Parathyroid adenoma (tissue), 2 donors: Measurements from ENCODE around the gene RALGAPA1.

ENCODE experiments used
- H2AFZ ChIP-seq: fragments of 300-600 bp; sonication (generic); one replicate; pipeline ENCODE4 v1.7.0; 2017; ENCODE audit warnings: antibody characterized with exemption, mild to moderate bottlenecking
- H3K27ac ChIP-seq: fragments of 300-600 bp; sonication (generic); one replicate; pipeline ENCODE4 v1.7.0; 2017
- H3K27me3 ChIP-seq: fragments of 300-600 bp; sonication (generic); one replicate; pipeline ENCODE4 v1.7.0; 2017; ENCODE audit warnings: low read length; ENCODE audit not compliant: control insufficient read depth, insufficient read depth
- H3K36me3 ChIP-seq: fragments of 300-600 bp; sonication (generic); one replicate; pipeline ENCODE4 v1.7.0; 2017; ENCODE audit warnings: low read length; ENCODE audit not compliant: control insufficient read depth, insufficient read depth
- H3K4me1 ChIP-seq: fragments of 300-600 bp; sonication (generic); one replicate; pipeline ENCODE4 v1.7.0; 2017; ENCODE audit warnings: control low read depth
- H3K4me2 ChIP-seq: fragments of 300-600 bp; sonication (generic); one replicate; pipeline ENCODE4 v1.7.0; 2017; ENCODE audit warnings: low read length
- H3K4me3 ChIP-seq: fragments of 300-600 bp; sonication (generic); one replicate; pipeline ENCODE4 v1.7.0; 2017; ENCODE audit warnings: low read depth, low read length
- H3K79me2 ChIP-seq: fragments of 300-600 bp; sonication (generic); one replicate; pipeline ENCODE4 v1.7.0; 2017; ENCODE audit warnings: control low read depth
- H3K9ac ChIP-seq: fragments of 300-600 bp; sonication (generic); one replicate; pipeline ENCODE4 v1.7.0; 2017; ENCODE audit warnings: mild to moderate bottlenecking
- H3K9me3 ChIP-seq: fragments of 300-600 bp; sonication (generic); one replicate; pipeline ENCODE4 v1.7.0; 2017; ENCODE audit warnings: low read length; ENCODE audit not compliant: control insufficient read depth
- CTCF ChIP-seq: fragments of 300-600 bp; sonication (generic); IDR thresholded peaks from one replicate; pipeline ENCODE4 v1.7.0; 2017; ENCODE audit warnings: antibody characterized with exemption, mild to moderate bottlenecking
- donor health status: primary hyperparathyroidism.

Gene RALGAPA1

GRCh38 chr14:35553808-35554207 lies 255.3 kb downstream of the RALGAPA1 start:
- Histone ChIP-seq H3K79me2 (no peaks in the 10 kb centered on the region), H3K9ac (no peak overlapping the region), H3K9me3 (no peaks in the 10 kb centered on the region), H3K4me3 (no peak overlapping the region), H3K27ac (no peak overlapping the region), H3K4me1 (no peaks in the 10 kb centered on the region), H3K27me3 (no peaks in the 10 kb centered on the region), H2AFZ (no peak overlapping the region), H3K36me3 (no peaks in the 10 kb centered on the region), H3K4me2 (no peak overlapping the region)
- no peak for TF ChIP-seq CTCF

- no peak for TF ChIP-seq CTCF
- Histone ChIP-seq H2AFZ (no peak overlapping the region), H3K9ac (no peak overlapping the region), H3K4me1 (no peaks in the 10 kb centered on the region), H3K27ac (no peak overlapping the region), H3K27me3 (no peaks in the 10 kb centered on the region), H3K4me2 (no peak overlapping the region), H3K79me2 (no peaks in the 10 kb centered on the region), H3K9me3 (no peaks in the 10 kb centered on the region), H3K36me3 (no peaks in the 10 kb centered on the region), H3K4me3 (no peak overlapping the region)
Measured at GRCh38 chr14:35551081-35551480, 258.0 kb downstream of the RALGAPA1 start.

GRCh38 chr14:35549551-35549950 lies 259.5 kb downstream of the RALGAPA1 start:
- Histone ChIP-seq H3K9me3 (no peaks in the 10 kb centered on the region), H2AFZ (peak overlapping the region; percentile 24), H3K9ac (no peak overlapping the region), H3K27ac (peak overlapping the region; percentile 1), H3K27me3 (no peaks in the 10 kb centered on the region), H3K4me2 (no peak overlapping the region), H3K4me3 (no peak overlapping the region), H3K79me2 (no peaks in the 10 kb centered on the region), H3K36me3 (no peaks in the 10 kb centered on the region), H3K4me1 (no peaks in the 10 kb centered on the region)
- no peak for TF ChIP-seq CTCF

- TF ChIP-seq CTCF = no peak
- H3K27me3 ChIP-seq = no peaks in the 10 kb centered on the region
- H3K9me3 ChIP-seq = no peaks in the 10 kb centered on the region
- H3K4me3 ChIP-seq = no peak overlapping the region
- H3K4me1 ChIP-seq = no peaks in the 10 kb centered on the region
- no peak overlapping the region for H3K27ac ChIP-seq
- no peaks in the 10 kb centered on the region for H3K36me3 ChIP-seq
- no peak overlapping the region for H2AFZ ChIP-seq
- H3K4me2 ChIP-seq = no peak overlapping the region
- no peaks in the 10 kb centered on the region for H3K79me2 ChIP-seq
- no peak overlapping the region for H3K9ac ChIP-seq
Measured at GRCh38 chr14:35543006-35543405, 266.1 kb downstream of the RALGAPA1 start.

- H3K9ac ChIP-seq = no peak overlapping the region
- no peaks in the 10 kb centered on the region for H3K79me2 ChIP-seq
- H3K9me3 ChIP-seq = no peaks in the 10 kb centered on the region
- no peaks in the 10 kb centered on the region for H3K27me3 ChIP-seq
- H3K4me1 ChIP-seq = no peaks in the 10 kb centered on the region
- TF ChIP-seq CTCF = no peak
- no peaks in the 10 kb centered on the region for H3K36me3 ChIP-seq
- H3K4me2 ChIP-seq = no peak overlapping the region
- H2AFZ ChIP-seq = no peak overlapping the region
- no peak overlapping the region for H3K27ac ChIP-seq
- H3K4me3 ChIP-seq = no peak overlapping the region
Measured at GRCh38 chr14:35539969-35540368, 269.1 kb downstream of the RALGAPA1 start.
